HepG2 (cell line): ENCODE measurements around the gene GNL1. TPM values are rescaled to one million over a fixed set of nuclear protein-coding genes. Genes with fewer than 3 reads are reported as not detected.

Source experiments
- ARNT2 ChIP-seq: sonication (generic); formaldehyde crosslinking; IDR thresholded peaks from 2 replicates; pipeline ENCODE4 v1.8.0; 2022; ENCODE audit warnings: mild to moderate bottlenecking, low read depth, missing genetic modification reagents, moderate library complexity
- EHMT2 ChIP-seq: fragments of 200-600 bp; sonication (generic); IDR thresholded peaks from 2 replicates; pipeline ENCODE4 v1.7.0; 2017; ENCODE audit warnings: antibody characterized with exemption, low read depth, low read length, borderline replicate concordance
- FUBP1 ChIP-seq: sonication (generic); formaldehyde crosslinking; IDR thresholded peaks from 2 replicates; pipeline ENCODE4 v1.5.1; 2020; ENCODE audit warnings: missing genetic modification reagents, mild to moderate bottlenecking, borderline replicate concordance
- HMG20B ChIP-seq: conservative IDR thresholded peaks from 2 replicates; pipeline ENCODE4 v1.6.1; 2016; ENCODE audit warnings: missing genetic modification reagents, missing compliant biosample characterization
- PAX8 ChIP-seq: sonication (generic); formaldehyde crosslinking; IDR thresholded peaks from 2 replicates; pipeline ENCODE4 v1.8.0; 2022; ENCODE audit warnings: mild to moderate bottlenecking, missing genetic modification reagents, borderline replicate concordance
- RBAK ChIP-seq: sonication (generic); formaldehyde crosslinking; IDR thresholded peaks from 2 replicates; pipeline ENCODE4 v1.5.1; 2020; ENCODE audit warnings: mild to moderate bottlenecking, missing genetic modification reagents
- SKIL ChIP-seq: sonication (generic); formaldehyde crosslinking; IDR thresholded peaks from 2 replicates; pipeline ENCODE4 v1.8.0; 2022; ENCODE audit warnings: missing genetic modification reagents, mild to moderate bottlenecking, moderate library complexity, borderline replicate concordance
- ZBED4 ChIP-seq: sonication (generic); formaldehyde crosslinking; IDR thresholded peaks from 2 replicates; pipeline ENCODE4 v1.4.0; 2020; ENCODE audit warnings: missing genetic modification reagents, borderline replicate concordance
- ZMAT3 ChIP-seq: sonication (generic); formaldehyde crosslinking; conservative IDR thresholded peaks from 2 replicates; pipeline ENCODE4 v1.7.0; 2021; ENCODE audit warnings: missing genetic modification reagents
- ZNF407 ChIP-seq: sonication (generic); formaldehyde crosslinking; IDR thresholded peaks from one replicate; pipeline ENCODE4 v1.5.1; 2020; ENCODE audit warnings: mild to moderate bottlenecking, missing genetic modification reagents; ENCODE audit errors: not compliant biosample characterization
- polyA plus RNA-seq, 8 experiments: library from polyadenylated mRNA; depleted of rRNA in 3 of 8; stranded (reverse) in 7 of 8; unstranded in 1 of 8; fragments of >200 nt; fragmentation: Illumina TruSeq in 4 of 8; extraction: Trizol in 4 of 8; gene quantifications; 2 replicates each; pipeline versions ENCODE4 v1.2.1 to v1.2.3, GENCODE V29; 2011 to 2016; ENCODE audit warnings: low read depth in 4 of 8, missing spikeins in 1 of 8, mixed read lengths in 1 of 8; ENCODE audit not compliant: insufficient read depth in 1 of 8
- total RNA-seq, 5 experiments: library from RNA; depleted of rRNA; stranded (reverse); fragments of >200 nt; fragmentation: Illumina TruSeq; extraction: Trizol; gene quantifications; 2 replicates each; pipeline ENCODE4 v1.2.3, GENCODE V29; 2016; ENCODE audit warnings: low read depth in 1 of 5

The GNL1 gene
- total and polyA plus RNA-seq, 2 of the 13 experiments (the other 11 are each of a cell fraction or from before 2014, with no cell fraction given), result 35.0 to 55.6 TPM

- TF ChIP-seq PAX8 (CRISPR knock-in tag) (0 out of 2 replicates have a peak, but pooled peaks have one; percentile 47), ZMAT3 (CRISPR knock-in tag) (peak; percentile 83), ARNT2 (CRISPR knock-in tag) (peak; percentile 88), ZBED4 (peak; percentile 55; the same call in 1 of the 2 replicates), FUBP1 (CRISPR knock-in tag) (no peak; the same call in 1 of the 2 replicates), RBAK (CRISPR knock-in tag) (no peak), ZNF407 (CRISPR knock-in tag) (peak; percentile 86), HMG20B (CRISPR knock-in tag) (0 out of 2 replicates have a peak, but pooled peaks have one; percentile 11), SKIL (CRISPR knock-in tag) (peak; percentile 78), EHMT2 (no peak; the same call in 1 of the 2 replicates)
Observed at GRCh38 chr6:30556906-30557682, 805 bp upstream of the GNL1 start, which contains the start of gene PRR3 (continued).
